DMS53 (cell line): ENCODE measurements around the gene ERMARD.

Experiments
- DNase-seq: peaks from one replicate; lab custom pipeline; 2025; lab: John Stamatoyannopoulos, UW

The ERMARD gene

GRCh38 chr6:169751242-169752073 is at the start of gene ERMARD, which contains the start of gene DYNLT2:
TSS of gene ERMARD (plus strand) at chr6:169751622. CDS start at chr6:169751658, 36 bp downstream.
TSS of gene DYNLT2 (minus strand) at chr6:169751572. CDS start at chr6:169751458, 114 bp downstream.
- DNase-seq: peak; percentile 97

- DNase-seq: peak; percentile 98
Measured at GRCh38 chr6:169701954-169702839, 49.2 kb upstream of the ERMARD start, which contains the start of the genes C6orf120 and WDR27. TSS of gene C6orf120 (plus strand) at chr6:169702126. CDS start at chr6:169702460, 334 bp downstream. TSS of gene WDR27 (minus strand) at chr6:169702029. CDS start at chr6:169689005, 13,024 bp downstream.

GRCh38 chr6:169702840-169703246 is 48.6 kb upstream of the ERMARD start:
- no peak for DNase-seq

GRCh38 chr6:169707772-169708171 is 43.6 kb upstream of the ERMARD start:
- peak; percentile 52 for DNase-seq

- DNase-seq: no peak
Measured at GRCh38 chr6:169709293-169709692, 42.1 kb upstream of the ERMARD start.

- DNase-seq: no peak
Measured at GRCh38 chr6:169710009-169710408, 41.4 kb upstream of the ERMARD start.

- no peak for DNase-seq
Measured at GRCh38 chr6:169714178-169714577, 37.2 kb upstream of the ERMARD start.

- no peak for DNase-seq
Measured at GRCh38 chr6:169714595-169714994, 36.8 kb upstream of the ERMARD start.

GRCh38 chr6:169719117-169719516 is 32.3 kb upstream of the ERMARD start:
- no peak for DNase-seq

GRCh38 chr6:169720207-169720855 is 31.1 kb upstream of the ERMARD start:
- no peak for DNase-seq

GRCh38 chr6:169722362-169723199 is 28.8 kb upstream of the ERMARD start:
- peak; percentile 68 for DNase-seq

GRCh38 chr6:169723200-169723909 is 28.1 kb upstream of the ERMARD start:
- DNase-seq: peak; percentile 63

GRCh38 chr6:169723991-169724493 is 27.4 kb upstream of the ERMARD start:
- peak; percentile 70 for DNase-seq

- DNase-seq: peak; percentile 76
Measured at GRCh38 chr6:169724494-169725124, 26.8 kb upstream of the ERMARD start, which contains the start of gene PHF10. TSS of gene PHF10 (minus strand) at chr6:169724500. CDS start at chr6:169723931, 569 bp downstream.

GRCh38 chr6:169725125-169726048 is 26.0 kb upstream of the ERMARD start:
- DNase-seq: peak; percentile 83

GRCh38 chr6:169726049-169726400 is 25.4 kb upstream of the ERMARD start:
- no peak for DNase-seq

- DNase-seq: no peak
Measured at GRCh38 chr6:169726963-169727362, 24.5 kb upstream of the ERMARD start.

- no peak for DNase-seq
Measured at GRCh38 chr6:169729961-169730360, 21.5 kb upstream of the ERMARD start.
